AG09309 (cell line): ENCODE data around the gene GRM2.

Experiments
- DNase-seq: peaks from one replicate; pipeline ENCODE4 v3.0.0-alpha.2; 2010; ENCODE audit warnings: low read depth
- H3K4me3 ChIP-seq: 2 replicates; pipeline ENCODE4 v1.5.1; 2011; ENCODE audit warnings: mild to moderate bottlenecking, low read depth, low read length, moderate library complexity; ENCODE audit not compliant: control insufficient read depth
- TF ChIP-seq, protein P1 (sequence below): IDR thresholded peaks from 2 replicates; pipeline ENCODE4 v1.5.1; 2011; ENCODE audit warnings: mild to moderate bottlenecking, low read depth, low read length, inconsistent platforms; ENCODE audit not compliant: insufficient read depth, control insufficient read depth; ENCODE audit errors: missing control alignments

The GRM2 gene

DNA sequence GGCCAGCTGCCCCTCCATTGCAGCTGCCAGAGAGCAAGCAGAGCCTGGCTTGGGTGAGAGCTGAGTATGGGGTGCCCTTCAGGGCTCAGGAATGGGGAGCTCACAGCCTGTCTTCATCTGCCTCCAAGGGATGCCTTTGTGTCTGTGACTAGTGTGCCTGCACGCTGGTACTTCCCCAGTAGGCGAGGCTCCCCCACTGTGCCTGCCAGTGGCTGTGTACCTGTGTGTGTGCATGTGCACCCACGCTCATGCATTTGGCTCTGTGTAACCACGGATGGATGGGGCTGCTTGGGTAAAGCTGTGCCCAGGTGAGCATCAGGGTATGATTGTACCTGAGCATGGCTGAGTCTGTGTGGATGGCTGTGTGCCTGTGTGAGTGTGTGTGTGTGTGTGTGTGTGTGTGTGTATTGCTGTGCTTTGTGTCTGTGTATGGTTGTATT, 2.3 kb upstream of the GRM2 start:
- TF ChIP-seq, protein P1, sequence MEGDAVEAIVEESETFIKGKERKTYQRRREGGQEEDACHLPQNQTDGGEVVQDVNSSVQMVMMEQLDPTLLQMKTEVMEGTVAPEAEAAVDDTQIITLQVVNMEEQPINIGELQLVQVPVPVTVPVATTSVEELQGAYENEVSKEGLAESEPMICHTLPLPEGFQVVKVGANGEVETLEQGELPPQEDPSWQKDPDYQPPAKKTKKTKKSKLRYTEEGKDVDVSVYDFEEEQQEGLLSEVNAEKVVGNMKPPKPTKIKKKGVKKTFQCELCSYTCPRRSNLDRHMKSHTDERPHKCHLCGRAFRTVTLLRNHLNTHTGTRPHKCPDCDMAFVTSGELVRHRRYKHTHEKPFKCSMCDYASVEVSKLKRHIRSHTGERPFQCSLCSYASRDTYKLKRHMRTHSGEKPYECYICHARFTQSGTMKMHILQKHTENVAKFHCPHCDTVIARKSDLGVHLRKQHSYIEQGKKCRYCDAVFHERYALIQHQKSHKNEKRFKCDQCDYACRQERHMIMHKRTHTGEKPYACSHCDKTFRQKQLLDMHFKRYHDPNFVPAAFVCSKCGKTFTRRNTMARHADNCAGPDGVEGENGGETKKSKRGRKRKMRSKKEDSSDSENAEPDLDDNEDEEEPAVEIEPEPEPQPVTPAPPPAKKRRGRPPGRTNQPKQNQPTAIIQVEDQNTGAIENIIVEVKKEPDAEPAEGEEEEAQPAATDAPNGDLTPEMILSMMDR: no peak
- no peak overlapping the region for H3K4me3 ChIP-seq
- no peak for DNase-seq

DNA sequence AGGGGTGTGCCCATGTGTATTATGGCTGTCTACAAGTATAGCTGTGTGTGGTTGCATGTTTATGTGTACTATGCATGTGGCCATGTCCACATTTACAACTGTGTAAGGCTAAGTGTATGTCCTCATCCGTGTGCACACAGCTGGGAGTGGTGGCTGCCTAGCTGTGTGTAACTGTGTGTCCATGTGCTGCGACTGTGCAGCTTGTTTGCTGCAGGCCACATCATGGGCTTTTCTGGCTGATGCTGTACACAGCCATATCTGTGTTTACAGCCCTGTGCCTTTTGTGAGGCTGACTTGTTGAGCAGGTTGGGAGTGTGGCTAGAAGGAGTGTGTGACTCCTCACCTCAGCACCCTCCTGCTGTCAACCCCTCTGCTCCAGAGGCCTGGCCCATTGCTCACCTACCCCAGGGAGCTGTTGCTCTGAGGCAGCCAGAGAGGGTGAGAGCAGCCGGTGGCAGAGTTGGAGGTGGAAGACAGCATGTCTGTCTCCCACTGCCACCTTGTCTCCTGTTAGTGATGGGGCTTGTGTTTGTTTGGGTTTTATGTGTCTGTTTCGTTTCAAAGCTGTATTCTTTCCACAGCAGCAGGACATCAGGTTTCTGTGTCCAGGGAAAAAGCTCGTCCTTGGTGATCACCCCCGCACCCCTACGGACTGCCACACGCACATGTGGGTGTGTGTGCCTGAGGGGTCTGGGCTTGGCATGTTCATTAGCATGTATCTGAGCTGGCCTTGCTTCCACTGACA, 1.4 kb upstream of the GRM2 start:
- H3K4me3 ChIP-seq: no peak overlapping the region
- TF ChIP-seq, protein P1: no peak
- no peak for DNase-seq

DNA sequence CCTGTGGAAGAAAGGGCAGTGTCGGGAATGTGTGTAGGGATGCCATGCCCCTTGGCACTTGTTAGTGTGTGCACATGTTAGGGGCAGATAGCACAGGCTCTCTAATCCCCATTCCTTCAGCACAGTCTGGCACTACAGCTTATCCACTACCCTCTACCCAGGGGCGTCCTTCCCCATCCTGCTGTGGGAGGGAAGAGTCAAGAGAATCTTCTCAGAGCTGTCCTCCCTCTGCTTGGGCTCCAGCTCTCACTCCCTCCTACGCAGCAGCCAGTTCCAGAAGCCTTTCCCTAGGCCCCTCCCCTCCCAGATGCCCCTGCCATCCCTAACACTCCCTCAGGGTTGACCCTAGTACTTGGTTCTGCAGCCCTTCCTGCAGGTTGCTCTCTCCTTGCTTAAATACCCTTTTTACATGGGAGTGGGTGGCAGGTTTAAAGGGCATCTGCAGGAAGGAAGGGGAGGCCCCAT, 815 bp upstream of the GRM2 start:
- no peak for DNase-seq
- H3K4me3 ChIP-seq: no peak overlapping the region
- TF ChIP-seq, protein P1: no peak

DNA sequence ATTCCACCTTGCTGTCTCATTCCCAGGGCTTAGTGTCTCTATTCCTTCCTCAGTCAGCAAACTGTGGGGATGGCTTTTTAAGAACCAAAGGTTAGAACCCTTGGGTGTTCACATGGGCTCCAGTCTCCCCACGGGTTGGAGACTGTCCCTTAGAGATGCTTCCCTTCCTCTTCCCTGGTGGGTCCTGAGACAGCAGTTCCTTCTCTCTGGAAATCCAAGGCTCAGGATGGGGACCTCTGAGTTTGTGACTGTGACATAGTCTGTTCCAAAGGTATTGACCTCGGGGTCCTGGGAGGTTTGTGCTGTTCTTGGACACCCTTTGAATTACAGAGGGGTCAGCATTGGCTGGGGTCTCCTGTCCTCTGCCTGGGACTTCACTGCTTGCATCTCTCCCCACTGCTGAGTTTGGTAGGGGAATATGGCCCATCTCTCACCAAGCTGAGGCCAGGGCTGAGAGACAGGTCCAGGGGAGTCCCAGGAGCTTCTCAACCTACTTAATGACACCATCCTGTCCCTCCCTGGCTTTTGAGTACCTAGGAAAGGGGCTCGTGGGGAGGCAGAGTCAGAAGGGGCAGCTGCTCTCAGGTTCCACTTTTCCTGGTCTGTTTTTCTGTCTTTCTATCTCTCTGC, 1.5 kb downstream of the GRM2 start:
- DNase-seq: no peak
- TF ChIP-seq, protein P1: no peak
- no peak overlapping the region for H3K4me3 ChIP-seq

DNA sequence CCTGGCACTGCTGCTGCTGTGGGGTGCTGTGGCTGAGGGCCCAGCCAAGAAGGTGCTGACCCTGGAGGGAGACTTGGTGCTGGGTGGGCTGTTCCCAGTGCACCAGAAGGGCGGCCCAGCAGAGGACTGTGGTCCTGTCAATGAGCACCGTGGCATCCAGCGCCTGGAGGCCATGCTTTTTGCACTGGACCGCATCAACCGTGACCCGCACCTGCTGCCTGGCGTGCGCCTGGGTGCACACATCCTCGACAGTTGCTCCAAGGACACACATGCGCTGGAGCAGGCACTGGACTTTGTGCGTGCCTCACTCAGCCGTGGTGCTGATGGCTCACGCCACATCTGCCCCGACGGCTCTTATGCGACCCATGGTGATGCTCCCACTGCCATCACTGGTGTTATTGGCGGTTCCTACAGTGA, 2.1 kb downstream of the GRM2 start:
- TF ChIP-seq, protein P1: no peak
- H3K4me3 ChIP-seq: no peak overlapping the region
- DNase-seq: no peak

DNA sequence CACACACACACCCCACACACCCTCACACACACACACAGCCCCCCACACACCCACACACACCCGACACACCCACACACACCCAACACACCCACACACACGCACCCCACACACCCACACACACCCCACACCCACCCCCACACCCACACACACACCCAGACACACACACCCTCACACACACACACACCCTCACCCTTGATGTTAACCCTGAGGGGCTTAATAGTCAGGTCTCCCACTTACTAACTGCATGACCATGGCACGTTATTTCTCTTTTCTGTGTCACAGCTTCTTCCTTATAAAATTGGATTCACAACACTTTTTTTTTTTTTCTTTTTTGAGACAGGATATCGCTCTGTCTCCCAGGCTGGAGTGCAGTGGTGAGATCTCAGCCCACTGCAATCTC, 2.8 kb downstream of the GRM2 start:
- H3K4me3 ChIP-seq: no peak overlapping the region
- TF ChIP-seq, protein P1: no peak
- no peak for DNase-seq
